ENCODE measurements around the gene CNGA3. TPM values are rescaled to one million over a fixed set of nuclear protein-coding genes. Genes with fewer than 3 reads are reported as not detected.

Gene CNGA3
- total and polyA plus RNA-seq, 7 donors = 0.47 to 8.6 (median 4.3) TPM; not detected in 2

GRCh38 chr2:98381494-98381893 is 35.2 kb downstream of the CNGA3 start:
- H3K9me3 ChIP-seq = no peaks in the 10 kb centered on the region
- H3K4me1 ChIP-seq = peaks cover 0 to 12% (median 5%) of the 10 kb centered on the region in 4 donors
- intact Hi-C loops (cut with DNase I) = no loop called here
- no peaks in the 10 kb centered on the region for H3K36me3 ChIP-seq
- 84 to 85% methylated on average over 8 of the region's 8 CpGs for WGBS, 2 donors
- no peak for DNase-seq
- H3K4me3 ChIP-seq = no peak overlapping the region
- no peaks in the 10 kb centered on the region for H3K27me3 ChIP-seq
- TF ChIP-seq POLR2A (IDR thresholded peaks at IDR 0.05) = no peak
- TF ChIP-seq EP300 (IDR thresholded peaks at IDR 0.05) = no peak
- no peak for TF ChIP-seq CTCF (IDR thresholded peaks at IDR 0.05)
- TF ChIP-seq POLR2AphosphoS5 (IDR thresholded peaks at IDR 0.05) = no peak
- H3K27ac ChIP-seq = no peak overlapping the region

- TF ChIP-seq POLR2AphosphoS5 (IDR thresholded peaks at IDR 0.05) (no peak), CTCF (IDR thresholded peaks at IDR 0.05) (no peak), EP300 (IDR thresholded peaks at IDR 0.05) (no peak), POLR2A (IDR thresholded peaks at IDR 0.05) (no peak)
These were observed 35.8 kb downstream of the CNGA3 start for GRCh38 chr2:98382086-98382485.

GRCh38 chr2:98382739-98383138 is 36.5 kb downstream of the CNGA3 start:
- Histone ChIP-seq H3K9me3 (no peaks in the 10 kb centered on the region), H3K4me1 (peaks cover 0 to 12% (median 5%) of the 10 kb centered on the region in 4 donors), H3K27me3 (no peaks in the 10 kb centered on the region), H3K36me3 (no peaks in the 10 kb centered on the region), H3K27ac (no peak overlapping the region), H3K4me3 (no peak overlapping the region)
- TF ChIP-seq EP300 (IDR thresholded peaks at IDR 0.05) (no peak), CTCF (IDR thresholded peaks at IDR 0.05) (no peak)
- intact Hi-C loops (cut with DNase I) = no loop called here
- WGBS, 2 donors = 89 to 94% methylated on average over 7 of the region's 7 CpGs
- no peak for DNase-seq

More at GRCh38 chr2:98382086-98382485, 35.8 kb downstream of the CNGA3 start:
- intact Hi-C loops (cut with DNase I) = no loop called here
- no peak overlapping the region for H3K27ac ChIP-seq
- no peaks in the 10 kb centered on the region for H3K9me3 ChIP-seq
- H3K4me1 ChIP-seq = peaks cover 0 to 12% (median 5%) of the 10 kb centered on the region in 4 donors
- H3K4me3 ChIP-seq = no peak overlapping the region
- no peak for DNase-seq
- H3K27me3 ChIP-seq = no peaks in the 10 kb centered on the region
- 94 to 95% methylated on average over 11 of the region's 11 CpGs for WGBS, 2 donors
- no peaks in the 10 kb centered on the region for H3K36me3 ChIP-seq

- Histone ChIP-seq H3K36me3 (no peaks in the 10 kb centered on the region), H3K4me1 (peaks cover 0 to 12% (median 5%) of the 10 kb centered on the region in 4 donors), H3K9me3 (no peaks in the 10 kb centered on the region), H3K27ac (no peak overlapping the region), H3K27me3 (no peaks in the 10 kb centered on the region), H3K4me3 (no peak overlapping the region)
- intact Hi-C loops (cut with DNase I) = no loop called here
- WGBS, 2 donors = 76 to 80% methylated on average over 6 of the region's 6 CpGs
- DNase-seq = no peak
- TF ChIP-seq CTCF (IDR thresholded peaks at IDR 0.05) (no peak), POLR2A (IDR thresholded peaks at IDR 0.05) (no peak), POLR2AphosphoS5 (IDR thresholded peaks at IDR 0.05) (no peak), EP300 (IDR thresholded peaks at IDR 0.05) (no peak)
These were observed 36.9 kb downstream of the CNGA3 start for GRCh38 chr2:98383166-98383565.

- H3K4me3 ChIP-seq = no peak overlapping the region
- peak; percentile 83 for DNase-seq
- TF ChIP-seq POLR2AphosphoS5 (IDR thresholded peaks at IDR 0.05) (no peak), POLR2A (IDR thresholded peaks at IDR 0.05) (no peak), CTCF (IDR thresholded peaks at IDR 0.05) (peak; percentile 92 to 97 (median 94))
- H3K27me3 ChIP-seq = no peaks in the 10 kb centered on the region
- no peak overlapping the region for H3K27ac ChIP-seq
- H3K36me3 ChIP-seq = no peaks in the 10 kb centered on the region
- no peaks in the 10 kb centered on the region for H3K9me3 ChIP-seq
- 2 to 8% methylated on average over 7 of the region's 7 CpGs for WGBS, 2 donors
- intact Hi-C loops (cut with DNase I) = loop anchor here (1.0 kb wide), 1 partner anchor 579 kb away; no protein-coding TSS in a partner anchor
- peaks cover 0 to 6% (median 0%) of the 10 kb centered on the region in 4 donors for H3K4me1 ChIP-seq
These were observed 38.9 kb downstream of the CNGA3 start for GRCh38 chr2:98385050-98385699.

All from sigmoid colon (tissue), 7 donors.